Ovary (tissue), 9 donors: Measurements from ENCODE around the gene BACH2. TPM values are rescaled to one million over a fixed set of nuclear protein-coding genes. Genes with fewer than 3 reads are reported as not detected.

Experiments
- DNase-seq, 5 donors: peaks; one replicate each; pipeline ENCODE4 v3.0.0-alpha.2; 2019 to 2020
- H3K27ac ChIP-seq, 2 donors: fragments of 200-600 bp; one replicate each; pipeline versions ENCODE4 v1.5.1 to v1.8.0; 2019 to 2022
- H3K27me3 ChIP-seq: fragments of 200-600 bp; one replicate; pipeline ENCODE4 v1.8.0; 2022
- H3K36me3 ChIP-seq: fragments of 200-600 bp; sonication (generic); one replicate; pipeline ENCODE4 v1.5.1; 2019
- H3K4me1 ChIP-seq: one replicate; pipeline ENCODE4 v1.8.1; 2013; ENCODE audit warnings: mild to moderate bottlenecking, moderate library complexity; ENCODE audit not compliant: insufficient read depth
- H3K4me3 ChIP-seq: fragments of 200-600 bp; sonication (generic); one replicate; pipeline ENCODE4 v1.5.1; 2017
- H3K9me3 ChIP-seq, 2 donors: fragments of 200-600 bp in 1 of 2; sonication (generic) in 1 of 2; one replicate each; pipeline versions ENCODE4 v1.5.1 to v1.8.1; 2013 to 2019; ENCODE audit warnings: mild to moderate bottlenecking in 1 of 2, moderate library complexity in 1 of 2
- EP300 ChIP-seq: sonication (generic); formaldehyde crosslinking; IDR thresholded peaks from one replicate; pipeline ENCODE4 v1.6.1; 2017; ENCODE audit warnings: antibody characterized with exemption
- POLR2A ChIP-seq: fragments of 450-650 bp; IDR thresholded peaks from one replicate; pipeline ENCODE4 v1.6.1; 2017; ENCODE audit warnings: antibody characterized with exemption, mild to moderate bottlenecking, moderate library complexity
- WGBS, 3 donors: extraction: QIAGEN DNeasy Blood & Tissue Kit in 1 of 3; methylation state at CpG; one replicate each; pipeline versions ENCODE4 v1.1.5 to v1.1.7; 2013 to 2017; 5-methylcytosine and 5-hydroxymethylcytosine counted together
- intact Hi-C, 4 donors: fragments of 100-400 bp; cut with DNase I; formaldehyde crosslinking; loops; one replicate each; pipeline versions ENCODE4 v1.11.0 to v1.15.1; 2022 to 2023
- polyA plus RNA-seq, 2 donors: library from polyadenylated mRNA; stranded (reverse); fragments of 200-250 nt in 1 of 2; fragments of 350-450 nt in 1 of 2; fragmentation: Illumina TruSeq in 1 of 2; extraction: RNeasy Lipid Tissue Mini Kit (QIAGEN cat#74804) in 1 of 2; gene quantifications; one replicate each; pipeline ENCODE4 v1.2.3, GENCODE V29; 2013 to 2014
- total RNA-seq, 7 donors: library from RNA; depleted of rRNA in 2 of 7; stranded (reverse); fragments of >200 nt in 2 of 7; fragmentation: NEBNext Ultra II Directional in 3 of 7; extraction: Animal tissue kit (Norgen Biotek cat#: 25700) in 3 of 7; gene quantifications; one replicate each; pipeline versions ENCODE4 v1.1.0 to v1.2.4, GENCODE V29; 2016 to 2023
- TF ChIP-seq, protein P1 (sequence below), 3 donors: fragments of 450-650 bp in 2 of 3; fragments of 200-600 bp in 1 of 3; IDR thresholded peaks; one replicate each; pipeline versions ENCODE4 v1.5.1 to v1.8.0; 2016 to 2022; ENCODE audit warnings: antibody characterized with exemption in 3 of 3, mild to moderate bottlenecking in 1 of 3
- donor health status: DM: no; HTN: no; CAD: no; lungs with moderate emphysema.
- donor health status: DM: no; HTN: no; CAD: no.
- donor health status: Bipolar disorder and iron deficiency.
- donor health status: DM: yes; HTN: yes; CAD: no.
- donor health status: DM: no; HTN: no; CAD: no.
- donor health status: DM: yes; HTN: yes; CAD: no.

BACH2 gene
- total and polyA plus RNA-seq, 9 donors, result 2.6 to 19.2 (median 10.5) TPM

DNA sequence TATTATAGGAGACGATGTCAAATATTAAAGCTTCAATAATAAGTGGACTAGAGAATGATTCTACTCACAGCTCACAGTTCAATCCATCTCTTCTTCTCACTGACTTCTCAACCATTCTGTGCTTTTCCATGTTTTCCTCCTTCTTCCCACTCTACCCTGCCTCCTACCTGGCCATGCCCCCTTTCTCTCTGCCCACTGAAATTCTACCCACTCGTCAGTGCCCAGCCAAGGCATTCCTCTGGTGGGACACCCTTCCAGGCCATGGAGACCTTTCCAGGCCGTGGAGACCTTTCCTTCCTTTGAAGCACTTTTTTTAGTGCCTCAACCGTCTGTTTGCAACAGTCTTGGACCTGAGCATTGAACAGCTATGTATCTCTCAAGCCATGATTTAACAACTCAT, 18.5 kb downstream of the BACH2 start:
- TF ChIP-seq POLR2A (no peak), EP300 (no peak)
- TF ChIP-seq, protein P1, sequence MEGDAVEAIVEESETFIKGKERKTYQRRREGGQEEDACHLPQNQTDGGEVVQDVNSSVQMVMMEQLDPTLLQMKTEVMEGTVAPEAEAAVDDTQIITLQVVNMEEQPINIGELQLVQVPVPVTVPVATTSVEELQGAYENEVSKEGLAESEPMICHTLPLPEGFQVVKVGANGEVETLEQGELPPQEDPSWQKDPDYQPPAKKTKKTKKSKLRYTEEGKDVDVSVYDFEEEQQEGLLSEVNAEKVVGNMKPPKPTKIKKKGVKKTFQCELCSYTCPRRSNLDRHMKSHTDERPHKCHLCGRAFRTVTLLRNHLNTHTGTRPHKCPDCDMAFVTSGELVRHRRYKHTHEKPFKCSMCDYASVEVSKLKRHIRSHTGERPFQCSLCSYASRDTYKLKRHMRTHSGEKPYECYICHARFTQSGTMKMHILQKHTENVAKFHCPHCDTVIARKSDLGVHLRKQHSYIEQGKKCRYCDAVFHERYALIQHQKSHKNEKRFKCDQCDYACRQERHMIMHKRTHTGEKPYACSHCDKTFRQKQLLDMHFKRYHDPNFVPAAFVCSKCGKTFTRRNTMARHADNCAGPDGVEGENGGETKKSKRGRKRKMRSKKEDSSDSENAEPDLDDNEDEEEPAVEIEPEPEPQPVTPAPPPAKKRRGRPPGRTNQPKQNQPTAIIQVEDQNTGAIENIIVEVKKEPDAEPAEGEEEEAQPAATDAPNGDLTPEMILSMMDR (IDR thresholded peaks at IDR 0.05), result no peak
- intact Hi-C loops, result no loop called here
- peaks cover 2% of the 10 kb centered on the region for H3K4me1 ChIP-seq
- H3K9me3 ChIP-seq, result no peaks in the 10 kb centered on the region
- H3K4me3 ChIP-seq, result no peak overlapping the region
- WGBS, 3 donors, result 85 to 86% (median 85%) methylated on average over 4 of the region's 4 CpGs
- no peaks in the 10 kb centered on the region for H3K27me3 ChIP-seq
- H3K27ac ChIP-seq, result no peak overlapping the region
- H3K36me3 ChIP-seq, result no peaks in the 10 kb centered on the region
- DNase-seq, result no peak

DNA sequence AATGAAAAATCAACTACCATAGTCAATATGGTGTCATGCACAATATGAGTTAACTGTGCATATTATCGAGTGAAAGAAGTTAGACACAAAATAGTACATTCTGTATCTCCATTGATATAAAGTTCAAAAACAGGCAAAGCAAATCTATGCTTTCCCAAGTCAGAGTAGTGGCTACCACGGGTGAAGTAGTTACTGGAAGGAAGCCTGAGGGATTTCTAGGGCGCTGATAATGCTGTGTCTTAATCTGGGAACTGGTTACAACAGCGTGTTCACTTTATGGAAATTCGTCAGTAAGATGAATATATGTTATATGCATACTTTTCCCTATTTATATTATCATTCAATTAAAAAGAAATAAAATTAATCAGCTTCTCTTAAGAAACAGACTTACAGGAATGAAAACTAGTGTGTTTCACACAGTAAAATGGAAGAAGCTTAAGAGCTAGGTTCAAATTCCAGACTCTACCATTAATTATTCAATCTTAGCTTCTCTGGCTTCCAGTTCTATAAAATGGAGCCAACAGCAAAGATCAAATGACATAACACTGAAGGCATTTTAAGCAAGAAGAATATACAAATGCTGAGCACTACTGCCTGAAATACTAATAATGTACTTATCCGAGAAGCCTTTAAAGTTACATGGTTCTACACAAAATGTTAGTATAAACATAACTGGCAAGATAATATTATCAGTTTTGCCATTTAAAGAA, 19.2 kb downstream of the BACH2 start:
- peaks cover 2% of the 10 kb centered on the region for H3K4me1 ChIP-seq
- no peaks in the 10 kb centered on the region for H3K27me3 ChIP-seq
- no peak overlapping the region for H3K4me3 ChIP-seq
- DNase-seq, result no peak
- H3K9me3 ChIP-seq, result no peaks in the 10 kb centered on the region
- H3K27ac ChIP-seq, result no peak overlapping the region
- 59 to 68% (median 62%) methylated on average over 6 of the region's 6 CpGs for WGBS, 3 donors
- H3K36me3 ChIP-seq, result no peaks in the 10 kb centered on the region
- intact Hi-C loops, result no loop called here
- TF ChIP-seq POLR2A (no peak), EP300 (no peak)
- TF ChIP-seq, protein P1 (IDR thresholded peaks at IDR 0.05), result no peak

DNA sequence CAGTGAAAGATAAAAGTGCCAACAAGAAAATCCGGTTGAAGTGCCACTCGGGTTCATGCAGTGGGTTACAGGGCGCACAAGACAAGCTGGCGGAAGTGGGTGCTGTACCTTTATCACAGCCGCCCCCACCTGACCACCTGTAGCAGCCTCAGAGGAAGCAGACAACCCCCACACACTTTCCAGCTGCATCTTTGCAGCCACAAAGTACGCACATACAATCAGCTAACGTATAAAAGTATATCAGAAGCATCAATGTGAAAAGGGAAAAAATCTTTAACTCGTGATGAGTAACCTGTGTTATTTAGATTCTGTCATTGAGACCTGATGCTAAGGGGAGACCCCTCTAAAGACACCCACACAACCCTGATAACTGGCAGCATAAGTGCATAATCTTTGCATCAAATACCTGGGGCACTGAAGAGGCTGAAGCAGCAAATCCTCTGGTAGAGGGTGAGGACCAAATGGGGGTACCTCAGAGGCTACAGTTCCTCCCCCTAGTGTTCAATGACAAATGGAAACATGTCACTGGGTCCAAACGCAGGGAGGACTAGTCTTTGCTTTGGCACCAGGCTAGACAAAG, 22.1 kb downstream of the BACH2 start:
- H3K27ac ChIP-seq, result no peak overlapping the region
- H3K4me3 ChIP-seq, result no peak overlapping the region
- TF ChIP-seq EP300 (no peak), POLR2A (no peak)
- TF ChIP-seq, protein P1 (IDR thresholded peaks at IDR 0.05), result no peak
- no peaks in the 10 kb centered on the region for H3K36me3 ChIP-seq
- DNase-seq, result no peak
- H3K9me3 ChIP-seq, result no peaks in the 10 kb centered on the region
- intact Hi-C loops, result no loop called here
- WGBS, 3 donors, result 59 to 65% (median 62%) methylated on average over 9 of the region's 9 CpGs
- peaks cover 2% of the 10 kb centered on the region for H3K4me1 ChIP-seq
- no peaks in the 10 kb centered on the region for H3K27me3 ChIP-seq

DNA sequence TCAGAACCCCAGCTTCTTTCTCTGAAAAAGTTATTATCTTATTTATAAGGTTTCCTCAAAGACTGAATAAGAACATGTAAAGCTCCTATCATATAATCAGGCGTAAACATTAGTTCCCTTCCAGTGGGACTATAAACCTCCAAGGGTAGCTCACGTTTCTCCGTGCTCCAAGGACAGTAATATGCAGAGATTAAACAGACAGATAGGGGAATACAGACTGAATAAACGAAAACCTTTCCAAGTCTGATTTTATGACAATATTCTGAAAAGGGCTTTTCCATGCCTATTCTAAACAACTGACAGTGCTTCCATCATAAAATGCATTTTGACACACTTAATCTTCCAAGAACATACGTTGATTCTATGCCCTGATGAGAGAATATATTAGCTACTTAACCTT, 22.8 kb downstream of the BACH2 start:
- no peaks in the 10 kb centered on the region for H3K9me3 ChIP-seq
- no peak for DNase-seq
- H3K4me3 ChIP-seq, result no peak overlapping the region
- TF ChIP-seq, protein P1 (IDR thresholded peaks at IDR 0.05), result no peak
- TF ChIP-seq EP300 (no peak), POLR2A (no peak)
- no peaks in the 10 kb centered on the region for H3K27me3 ChIP-seq
- intact Hi-C loops, result no loop called here
- H3K4me1 ChIP-seq, result peaks cover 2% of the 10 kb centered on the region
- H3K36me3 ChIP-seq, result no peaks in the 10 kb centered on the region
- 62 to 76% (median 74%) methylated on average over 5 of the region's 5 CpGs for WGBS, 3 donors
- H3K27ac ChIP-seq, result no peak overlapping the region
